Fibroblast of lung (primary cell): ENCODE results near the gene SPEG. TPM values are rescaled to one million over a fixed set of nuclear protein-coding genes. Genes with fewer than 3 reads are reported as not detected.

Source experiments
- DNase-seq, 2 donors: peaks; one replicate each; pipeline versions ENCODE4 v3.0.0 to v3.0.0-alpha.2; 2010; ENCODE audit warnings: low read depth in 2 of 2
- H2AFZ ChIP-seq: 2 replicates; pipeline ENCODE4 v1.5.1; 2012; ENCODE audit warnings: low read length, control low read depth, inconsistent platforms
- H3K27ac ChIP-seq: 2 replicates; pipeline ENCODE4 v1.5.1; 2011; ENCODE audit warnings: low read length, control low read depth; ENCODE audit not compliant: insufficient read depth
- H3K27me3 ChIP-seq: 2 replicates; pipeline ENCODE4 v1.5.1; 2011; ENCODE audit warnings: mild to moderate bottlenecking, low read length; ENCODE audit not compliant: control insufficient read depth, insufficient read depth
- H3K36me3 ChIP-seq: 2 replicates; pipeline ENCODE4 v1.5.1; 2011; ENCODE audit warnings: low read length; ENCODE audit not compliant: control insufficient read depth, insufficient read depth
- H3K4me1 ChIP-seq: 2 replicates; pipeline ENCODE4 v1.5.1; 2011; ENCODE audit warnings: low read length; ENCODE audit not compliant: control insufficient read depth, insufficient read depth; ENCODE audit errors: extremely low read depth
- H3K4me2 ChIP-seq: 2 replicates; pipeline ENCODE4 v1.5.1; 2011; ENCODE audit warnings: low read length, control low read depth; ENCODE audit not compliant: insufficient read depth; ENCODE audit errors: extremely low read depth
- H3K4me3 ChIP-seq, 4 experiments: fragments of 200-600 bp in 1 of 4; sonication (generic) in 1 of 4; replicated peaks in 1 of 4; 2 replicates each; pipeline ENCODE4 v1.5.1; 2011 to 2016; ENCODE audit warnings: low read length in 4 of 4, low read depth in 3 of 4, mild to moderate bottlenecking in 3 of 4, control low read depth in 2 of 4, inconsistent platforms in 1 of 4, mixed read lengths in 1 of 4; ENCODE audit not compliant: insufficient read depth in 1 of 4; ENCODE audit errors: control extremely low read depth in 1 of 4
- H3K79me2 ChIP-seq: 2 replicates; pipeline ENCODE4 v1.5.1; 2012; ENCODE audit warnings: mild to moderate bottlenecking, low read length, inconsistent platforms; ENCODE audit not compliant: control insufficient read depth, insufficient read depth
- H3K9ac ChIP-seq: 2 replicates; pipeline ENCODE4 v1.5.1; 2011; ENCODE audit warnings: mild to moderate bottlenecking, low read length, control low read depth; ENCODE audit not compliant: insufficient read depth
- H3K9me3 ChIP-seq: 2 replicates; pipeline ENCODE4 v1.5.1; 2012; ENCODE audit warnings: low read depth, low read length; ENCODE audit not compliant: control insufficient read depth, insufficient read depth
- H4K20me1 ChIP-seq: 2 replicates; pipeline ENCODE4 v1.5.1; 2011; ENCODE audit warnings: low read length; ENCODE audit not compliant: control insufficient read depth, insufficient read depth; ENCODE audit errors: extremely low read depth
- CTCF ChIP-seq, 2 donors: IDR thresholded peaks in 1 of 2; conservative IDR thresholded peaks in 1 of 2; 1 replicate in 1 of 2; 2 replicates in 1 of 2; pipeline ENCODE4 v1.5.1; 2011 to 2012; ENCODE audit warnings: low read length in 2 of 2, control low read depth in 1 of 2, inconsistent platforms in 1 of 2, low read depth in 1 of 2, mild to moderate bottlenecking in 1 of 2
- EZH2 ChIP-seq: IDR thresholded peaks from 2 replicates; pipeline ENCODE4 v1.5.1; 2012; ENCODE audit warnings: low read length, control low read depth, mild to moderate bottlenecking; ENCODE audit errors: missing control alignments
- polyA plus RNA-seq, 2 donors: library from polyadenylated mRNA; depleted of rRNA in 1 of 2; stranded (reverse) in 1 of 2; unstranded in 1 of 2; fragments of >200 nt; gene quantifications; 2 replicates each; pipeline ENCODE4 v1.2.1, GENCODE V29; 2011 to 2012; ENCODE audit warnings: missing spikeins in 1 of 2
- total RNA-seq: library from RNA; depleted of rRNA; stranded (reverse); fragments of >200 nt; gene quantifications from 2 replicates; pipeline ENCODE4 v1.2.1, GENCODE V29; 2014

The SPEG gene
- total and polyA plus RNA-seq, 2 donors (not counting 1 experiment from before 2014, with no cell fraction given): 9.5 to 20.1 TPM

GRCh38 chr2:219533930-219534661, 99.5 kb downstream of the SPEG start:
- Histone ChIP-seq H3K27ac (no peak overlapping the region), H3K4me1 (no peaks in the 10 kb centered on the region), H3K36me3 (peaks cover 3% of the 10 kb centered on the region), H3K79me2 (no peaks in the 10 kb centered on the region), H3K4me3 (no peak overlapping the region), H3K9me3 (no peaks in the 10 kb centered on the region), H3K27me3 (peaks cover 25% of the 10 kb centered on the region), H2AFZ (no peak overlapping the region), H3K9ac (no peak overlapping the region), H3K4me2 (no peak overlapping the region), H4K20me1 (no peaks in the 10 kb centered on the region)
- DNase-seq: no peak
- TF ChIP-seq CTCF (conservative IDR thresholded peaks at IDR 0.05 in 1 of 2, IDR thresholded peaks at IDR 0.05 in 1 of 2; ENCODE audit: low read depth in 1 of 2, low read length in 2 of 2): no peak
- TF ChIP-seq EZH2: no peak

- H3K4me3 ChIP-seq: no peak overlapping the region
- H3K9ac ChIP-seq: no peak overlapping the region
- peaks cover 13% of the 10 kb centered on the region for H3K36me3 ChIP-seq
- DNase-seq: no peak
- peaks cover 10% of the 10 kb centered on the region for H3K27me3 ChIP-seq
- H3K4me2 ChIP-seq: no peak overlapping the region
- no peaks in the 10 kb centered on the region for H3K9me3 ChIP-seq
- no peaks in the 10 kb centered on the region for H3K79me2 ChIP-seq
- H2AFZ ChIP-seq: no peak overlapping the region
- H3K4me1 ChIP-seq: no peaks in the 10 kb centered on the region
- H3K27ac ChIP-seq: no peak overlapping the region
- H4K20me1 ChIP-seq: no peaks in the 10 kb centered on the region
- TF ChIP-seq EZH2 (no peak), CTCF (conservative IDR thresholded peaks at IDR 0.05 in 1 of 2, IDR thresholded peaks at IDR 0.05 in 1 of 2; ENCODE audit: low read depth in 1 of 2, low read length in 2 of 2) (no peak)
Observed at GRCh38 chr2:219536425-219536824, 101.8 kb downstream of the SPEG start.

- Histone ChIP-seq H3K4me3 (no peak overlapping the region), H3K27ac (no peak overlapping the region), H3K4me2 (no peak overlapping the region), H3K27me3 (peaks cover 9% of the 10 kb centered on the region), H3K9me3 (no peaks in the 10 kb centered on the region), H3K9ac (no peak overlapping the region), H2AFZ (no peak overlapping the region), H3K79me2 (no peaks in the 10 kb centered on the region), H3K36me3 (peaks cover 17% of the 10 kb centered on the region), H4K20me1 (no peaks in the 10 kb centered on the region), H3K4me1 (peaks cover 1% of the 10 kb centered on the region)
- no peak for TF ChIP-seq CTCF (conservative IDR thresholded peaks at IDR 0.05 in 1 of 2, IDR thresholded peaks at IDR 0.05 in 1 of 2; ENCODE audit: low read depth in 1 of 2, low read length in 2 of 2)
- no peak for TF ChIP-seq EZH2
- no peak for DNase-seq
Observed at GRCh38 chr2:219536967-219537366, 102.3 kb downstream of the SPEG start.
